ENCODE data around the gene WDR54.
A peak's percentile ranks its signal among the peaks of the same experiment; 100 is the strongest.

WDR54 gene

DNA sequence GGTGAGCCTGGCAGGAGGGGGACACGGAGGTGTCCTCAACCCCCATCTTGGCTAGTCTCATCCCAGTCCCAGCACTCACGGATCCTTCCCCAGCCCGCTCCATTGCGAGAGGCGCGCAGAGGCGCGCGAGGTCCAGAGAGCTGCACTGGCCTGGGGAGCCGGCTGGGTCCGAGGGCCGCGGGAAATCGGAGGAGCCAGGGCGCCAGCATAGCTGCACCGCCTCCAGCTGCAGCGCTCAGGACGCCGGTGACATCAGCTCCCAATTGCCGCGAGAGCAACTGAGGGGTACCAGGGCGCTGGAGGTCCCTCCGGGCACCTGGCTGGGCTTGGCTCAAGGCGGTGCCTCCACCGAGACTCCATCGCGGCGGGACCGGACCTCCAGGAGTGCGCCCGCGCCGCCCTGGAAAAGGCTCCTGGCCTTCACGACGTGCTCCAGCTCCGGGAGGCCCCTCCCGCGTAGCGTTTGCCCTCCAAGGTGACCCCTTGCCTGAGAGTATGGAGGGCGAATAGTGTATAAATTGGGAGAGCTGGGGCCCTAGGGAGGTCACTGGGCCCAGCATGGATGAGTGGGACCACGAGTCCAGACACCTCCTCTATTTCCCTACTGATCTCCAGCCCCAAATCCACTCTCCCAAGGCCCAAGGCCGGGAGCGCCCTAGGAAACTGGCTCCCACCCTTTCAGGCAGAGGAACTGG is 14.7 kb downstream of the WDR54 start:
- no peaks in the 10 kb centered on the region for H4K20me1 ChIP-seq (ENCODE audit: insufficient read depth, low read length)
- ATAC-seq (ENCODE audit: insufficient read depth, low read depth) (no peak), DNase-seq (no peak)
- H3K79me2 ChIP-seq (ENCODE audit: insufficient read depth, low read length) = peaks cover 5% of the 10 kb centered on the region; the same call in 1 of the 2 replicates
- no peaks in the 10 kb centered on the region for H3K36me3 ChIP-seq (ENCODE audit: insufficient read depth, low read length)
- TF ChIP-seq EZH2 (IDR thresholded peaks at IDR 0.05; ENCODE audit: borderline replicate concordance, low read depth, low read length, severe bottlenecking) = no peak
- TF ChIP-seq, protein P1, sequence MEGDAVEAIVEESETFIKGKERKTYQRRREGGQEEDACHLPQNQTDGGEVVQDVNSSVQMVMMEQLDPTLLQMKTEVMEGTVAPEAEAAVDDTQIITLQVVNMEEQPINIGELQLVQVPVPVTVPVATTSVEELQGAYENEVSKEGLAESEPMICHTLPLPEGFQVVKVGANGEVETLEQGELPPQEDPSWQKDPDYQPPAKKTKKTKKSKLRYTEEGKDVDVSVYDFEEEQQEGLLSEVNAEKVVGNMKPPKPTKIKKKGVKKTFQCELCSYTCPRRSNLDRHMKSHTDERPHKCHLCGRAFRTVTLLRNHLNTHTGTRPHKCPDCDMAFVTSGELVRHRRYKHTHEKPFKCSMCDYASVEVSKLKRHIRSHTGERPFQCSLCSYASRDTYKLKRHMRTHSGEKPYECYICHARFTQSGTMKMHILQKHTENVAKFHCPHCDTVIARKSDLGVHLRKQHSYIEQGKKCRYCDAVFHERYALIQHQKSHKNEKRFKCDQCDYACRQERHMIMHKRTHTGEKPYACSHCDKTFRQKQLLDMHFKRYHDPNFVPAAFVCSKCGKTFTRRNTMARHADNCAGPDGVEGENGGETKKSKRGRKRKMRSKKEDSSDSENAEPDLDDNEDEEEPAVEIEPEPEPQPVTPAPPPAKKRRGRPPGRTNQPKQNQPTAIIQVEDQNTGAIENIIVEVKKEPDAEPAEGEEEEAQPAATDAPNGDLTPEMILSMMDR (IDR thresholded peaks at IDR 0.05; ENCODE audit: borderline replicate concordance, extremely low read depth, low read length, poor library complexity, severe bottlenecking) = no peak
- no peak overlapping the region for H3K27ac ChIP-seq (ENCODE audit: low read length)
- no peaks in the 10 kb centered on the region for H3K27me3 ChIP-seq (ENCODE audit: insufficient read depth, low read length, poor library complexity)
- H3K4me2 ChIP-seq (ENCODE audit: insufficient read depth, low read length) = no peak overlapping the region
- H3K9me3 ChIP-seq (ENCODE audit: insufficient read depth, low read length, severe bottlenecking) = no peaks in the 10 kb centered on the region
- no peak overlapping the region for H3K4me3 ChIP-seq (ENCODE audit: low read depth in 1 of 2, low read length in 2 of 2)
- H3K9ac ChIP-seq (ENCODE audit: low read depth, low read length) = no peak overlapping the region
- peaks cover 41% of the 10 kb centered on the region for H3K4me1 ChIP-seq (ENCODE audit: insufficient read depth, low read length)
- no peak overlapping the region for H2AFZ ChIP-seq (ENCODE audit: low read depth, low read length)

DNA sequence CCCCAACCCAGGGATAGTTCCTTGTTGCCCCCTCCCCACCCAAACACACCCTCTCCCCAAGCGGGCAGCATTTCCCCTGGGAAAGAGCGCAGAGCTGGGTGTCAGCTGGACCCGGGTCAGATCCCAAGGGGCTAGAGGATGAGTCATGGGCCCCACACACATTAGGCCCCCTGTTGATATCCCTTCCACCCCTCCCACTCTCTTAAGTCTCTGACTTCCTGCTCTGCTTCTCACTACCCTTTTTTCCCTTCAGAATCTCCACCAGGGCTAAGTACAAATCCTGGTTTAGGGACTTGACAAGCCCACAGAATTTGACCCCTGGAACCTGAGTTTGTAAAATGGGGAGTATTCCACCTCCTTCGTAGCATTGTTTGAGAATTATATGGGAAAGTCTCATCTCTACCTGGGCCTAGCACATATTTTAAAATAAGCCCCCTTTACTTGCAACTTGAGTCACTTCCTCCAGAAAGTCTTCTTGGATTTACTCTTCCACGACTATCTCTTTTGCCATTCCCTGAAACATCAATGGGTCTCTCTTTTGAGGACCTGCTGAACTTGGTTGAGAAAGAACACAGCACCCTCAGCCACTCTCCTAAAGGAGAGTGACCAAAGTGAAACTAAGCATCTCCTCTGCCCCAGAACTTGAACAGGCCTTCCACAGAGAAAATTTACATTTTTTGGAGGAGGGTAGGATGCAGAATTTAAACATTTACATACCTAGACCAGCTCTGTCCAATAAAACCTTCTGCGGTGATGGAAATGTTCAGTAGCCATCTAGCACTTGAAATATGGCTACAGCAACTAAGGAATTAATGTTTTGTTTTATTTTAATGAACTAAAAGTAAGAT is 15.5 kb downstream of the WDR54 start:
- ATAC-seq (ENCODE audit: insufficient read depth, low read depth) = no peak
- Histone ChIP-seq H3K27me3 (ENCODE audit: insufficient read depth, low read length, poor library complexity) (no peaks in the 10 kb centered on the region), H3K79me2 (ENCODE audit: insufficient read depth, low read length) (peaks cover 5% of the 10 kb centered on the region; the same call in 1 of the 2 replicates), H3K27ac (ENCODE audit: low read length) (no peak overlapping the region), H3K9ac (ENCODE audit: low read depth, low read length) (no peak overlapping the region), H3K4me2 (ENCODE audit: insufficient read depth, low read length) (no peak overlapping the region), H3K9me3 (ENCODE audit: insufficient read depth, low read length, severe bottlenecking) (no peaks in the 10 kb centered on the region), H3K4me1 (ENCODE audit: insufficient read depth, low read length) (peaks cover 41% of the 10 kb centered on the region), H3K36me3 (ENCODE audit: insufficient read depth, low read length) (no peaks in the 10 kb centered on the region), H2AFZ (ENCODE audit: low read depth, low read length) (no peak overlapping the region), H3K4me3 (ENCODE audit: low read depth in 1 of 2, low read length in 2 of 2) (no peak overlapping the region), H4K20me1 (ENCODE audit: insufficient read depth, low read length) (no peaks in the 10 kb centered on the region)
- no peak for DNase-seq
- TF ChIP-seq EZH2 (IDR thresholded peaks at IDR 0.05; ENCODE audit: borderline replicate concordance, low read depth, low read length, severe bottlenecking) = no peak
- TF ChIP-seq, protein P1 (IDR thresholded peaks at IDR 0.05; ENCODE audit: borderline replicate concordance, extremely low read depth, low read length, poor library complexity, severe bottlenecking) = no peak

DNA sequence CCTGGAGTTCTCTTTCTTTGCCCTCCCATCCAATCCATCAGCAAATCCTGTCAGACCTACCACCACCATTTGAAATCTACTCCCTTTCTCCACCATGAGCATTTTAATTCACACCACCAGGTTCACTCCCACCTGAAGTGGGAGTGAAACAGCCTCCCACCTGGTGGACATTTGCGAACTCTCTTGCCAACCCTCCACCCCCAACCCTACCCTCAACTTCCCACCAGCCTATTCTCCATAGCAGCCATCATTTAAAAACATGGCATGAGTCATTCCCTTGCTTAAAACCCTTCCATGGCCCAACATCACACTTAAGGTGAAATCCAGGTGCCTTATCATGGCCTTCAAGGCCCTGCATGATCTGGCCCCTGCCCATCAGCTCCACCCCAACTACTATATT is 16.7 kb downstream of the WDR54 start:
- H3K9me3 ChIP-seq (ENCODE audit: insufficient read depth, low read length, severe bottlenecking) = no peaks in the 10 kb centered on the region
- H3K27me3 ChIP-seq (ENCODE audit: insufficient read depth, low read length, poor library complexity) = no peaks in the 10 kb centered on the region
- H3K79me2 ChIP-seq (ENCODE audit: insufficient read depth, low read length) = peaks cover 5% of the 10 kb centered on the region; the same call in 1 of the 2 replicates
- ATAC-seq (ENCODE audit: insufficient read depth, low read depth) = no peak
- no peak overlapping the region for H3K4me3 ChIP-seq (ENCODE audit: low read depth in 1 of 2, low read length in 2 of 2)
- DNase-seq = no peak
- H3K36me3 ChIP-seq (ENCODE audit: insufficient read depth, low read length) = no peaks in the 10 kb centered on the region
- no peak overlapping the region for H3K9ac ChIP-seq (ENCODE audit: low read depth, low read length)
- peaks cover 41% of the 10 kb centered on the region for H3K4me1 ChIP-seq (ENCODE audit: insufficient read depth, low read length)
- no peaks in the 10 kb centered on the region for H4K20me1 ChIP-seq (ENCODE audit: insufficient read depth, low read length)
- H3K4me2 ChIP-seq (ENCODE audit: insufficient read depth, low read length) = 0 out of 2 replicates have a peak overlapping the region, but pooled peaks have one; percentile 14
- H3K27ac ChIP-seq (ENCODE audit: low read length) = no peak overlapping the region
- no peak for TF ChIP-seq EZH2 (IDR thresholded peaks at IDR 0.05; ENCODE audit: borderline replicate concordance, low read depth, low read length, severe bottlenecking)
- TF ChIP-seq, protein P1 (IDR thresholded peaks at IDR 0.05; ENCODE audit: borderline replicate concordance, extremely low read depth, low read length, poor library complexity, severe bottlenecking) = no peak
- H2AFZ ChIP-seq (ENCODE audit: low read depth, low read length) = no peak overlapping the region

Data from DND-41 (cell line).